ENCODE measurements around the gene AP3B2.

Gene AP3B2

GRCh38 chr15:82742134-82742533 lies 32.5 kb upstream of the AP3B2 start:
- H4K20me1 ChIP-seq (ENCODE audit: insufficient read depth, low read length): no peaks in the 10 kb centered on the region

GRCh38 chr15:82739086-82739485 lies 29.4 kb upstream of the AP3B2 start:
- no peaks in the 10 kb centered on the region for H3K79me2 ChIP-seq (ENCODE audit: low read length)
- no peak overlapping the region for H3K27ac ChIP-seq (ENCODE audit: low read length)
- H2AFZ ChIP-seq (ENCODE audit: low read length): no peak overlapping the region
- H3K4me3 ChIP-seq (ENCODE audit: low read length): no peak overlapping the region
- no peaks in the 10 kb centered on the region for H3K36me3 ChIP-seq (replicated peaks; ENCODE audit: insufficient read depth, low read length)
- no peak overlapping the region for H3K9ac ChIP-seq (ENCODE audit: low read length)
- DNase-seq: no peak
- H4K20me1 ChIP-seq (ENCODE audit: insufficient read depth, low read length): no peaks in the 10 kb centered on the region
- no peak for TF ChIP-seq CTCF (IDR thresholded peaks at IDR 0.05; ENCODE audit: low read length)
- no peak for TF ChIP-seq EZH2 (optimal IDR thresholded peaks at IDR 0.05; ENCODE audit: low read depth, low read length)
- no peak for TF ChIP-seq EZH2phosphoT487 (IDR thresholded peaks at IDR 0.05; ENCODE audit: low read length)
- H3K9me2 ChIP-seq (replicated peaks; ENCODE audit: insufficient read depth, low read length): no peaks in the 10 kb centered on the region
- H3K9me3 ChIP-seq (replicated peaks; ENCODE audit: insufficient read depth, low read length): no peaks in the 10 kb centered on the region
- H3K4me2 ChIP-seq (ENCODE audit: low read depth, low read length): no peak overlapping the region
- H3K4me1 ChIP-seq (ENCODE audit: low read length): no peaks in the 10 kb centered on the region
- H3K27me3 ChIP-seq (replicated peaks; ENCODE audit: insufficient read depth, low read length): no peaks in the 10 kb centered on the region
- no peaks in the 10 kb centered on the region for H3F3A ChIP-seq (ENCODE audit: insufficient read depth, low read length)

More at GRCh38 chr15:82742134-82742533, 32.5 kb upstream of the AP3B2 start:
- H2AFZ ChIP-seq (ENCODE audit: low read length): no peak overlapping the region
- no peaks in the 10 kb centered on the region for H3K4me1 ChIP-seq (ENCODE audit: low read length)
- no peaks in the 10 kb centered on the region for H3K9me3 ChIP-seq (replicated peaks; ENCODE audit: insufficient read depth, low read length)
- no peak overlapping the region for H3K9ac ChIP-seq (ENCODE audit: low read length)
- no peaks in the 10 kb centered on the region for H3K9me2 ChIP-seq (replicated peaks; ENCODE audit: insufficient read depth, low read length)
- TF ChIP-seq EZH2 (optimal IDR thresholded peaks at IDR 0.05; ENCODE audit: low read depth, low read length) (no peak), CTCF (IDR thresholded peaks at IDR 0.05; ENCODE audit: low read length) (no peak), EZH2phosphoT487 (IDR thresholded peaks at IDR 0.05; ENCODE audit: low read length) (no peak)
- no peak for DNase-seq
- no peak overlapping the region for H3K4me2 ChIP-seq (ENCODE audit: low read depth, low read length)
- H3K27me3 ChIP-seq (replicated peaks; ENCODE audit: insufficient read depth, low read length): no peaks in the 10 kb centered on the region
- H3K36me3 ChIP-seq (replicated peaks; ENCODE audit: insufficient read depth, low read length): no peaks in the 10 kb centered on the region
- no peak overlapping the region for H3K27ac ChIP-seq (ENCODE audit: low read length)
- H3K4me3 ChIP-seq (ENCODE audit: low read length): no peak overlapping the region
- H3K79me2 ChIP-seq (ENCODE audit: low read length): no peaks in the 10 kb centered on the region
- no peaks in the 10 kb centered on the region for H3F3A ChIP-seq (ENCODE audit: insufficient read depth, low read length)

DNA sequence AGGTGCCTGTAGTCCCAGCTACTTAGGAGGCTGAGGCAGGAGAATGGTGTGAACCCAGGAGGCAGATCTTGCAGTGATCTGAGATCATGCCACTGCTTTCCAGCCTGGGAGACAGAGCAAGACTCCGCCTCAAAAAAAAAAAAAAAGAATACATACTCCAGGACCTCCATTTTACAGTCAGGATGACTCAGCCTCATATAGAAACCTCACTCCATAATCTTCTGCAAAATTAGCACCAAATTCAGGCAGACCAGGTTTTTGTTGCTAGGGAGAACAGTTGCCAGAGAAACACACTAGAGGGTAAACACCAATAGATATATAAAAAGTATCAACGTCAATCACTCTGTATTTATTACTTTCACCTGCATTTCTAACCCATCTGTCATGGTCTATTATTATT lies 28.3 kb upstream of the AP3B2 start:
- Histone ChIP-seq H3K27me3 (replicated peaks; ENCODE audit: insufficient read depth, low read length) (no peaks in the 10 kb centered on the region), H3F3A (ENCODE audit: insufficient read depth, low read length) (no peaks in the 10 kb centered on the region), H3K9me2 (replicated peaks; ENCODE audit: insufficient read depth, low read length) (no peaks in the 10 kb centered on the region), H3K4me3 (ENCODE audit: low read length) (no peak overlapping the region), H3K27ac (ENCODE audit: low read length) (no peak overlapping the region), H2AFZ (ENCODE audit: low read length) (no peak overlapping the region), H3K79me2 (ENCODE audit: low read length) (no peaks in the 10 kb centered on the region), H3K4me1 (ENCODE audit: low read length) (no peaks in the 10 kb centered on the region), H3K9me3 (replicated peaks; ENCODE audit: insufficient read depth, low read length) (no peaks in the 10 kb centered on the region), H3K36me3 (replicated peaks; ENCODE audit: insufficient read depth, low read length) (no peaks in the 10 kb centered on the region), H3K4me2 (ENCODE audit: low read depth, low read length) (no peak overlapping the region), H4K20me1 (ENCODE audit: insufficient read depth, low read length) (no peaks in the 10 kb centered on the region), H3K9ac (ENCODE audit: low read length) (no peak overlapping the region)
- DNase-seq: no peak
- TF ChIP-seq CTCF (IDR thresholded peaks at IDR 0.05; ENCODE audit: low read length): no peak
- no peak for TF ChIP-seq EZH2phosphoT487 (IDR thresholded peaks at IDR 0.05; ENCODE audit: low read length)
- no peak for TF ChIP-seq EZH2 (optimal IDR thresholded peaks at IDR 0.05; ENCODE audit: low read depth, low read length)

Measured in MM.1S (cell line).